HCT116 (cell line): ENCODE results near the gene PBX1.

Source experiments
- CEBPB ChIP-seq: IDR thresholded peaks from 2 replicates; pipeline ENCODE4 v1.6.1; 2012; ENCODE audit warnings: low read depth
- EZH2phosphoT487 ChIP-seq: fragments of 200-600 bp; IDR thresholded peaks from 2 replicates; pipeline ENCODE4 v1.6.1; 2018; ENCODE audit warnings: antibody characterized with exemption, borderline replicate concordance
- FOSL1 ChIP-seq: IDR thresholded peaks from 2 replicates; pipeline ENCODE4 v1.6.1; 2012; ENCODE audit warnings: low read depth
- POLR2A ChIP-seq: IDR thresholded peaks from 2 replicates; pipeline ENCODE4 v1.7.0; 2011; ENCODE audit warnings: borderline replicate concordance; ENCODE audit not compliant: insufficient read depth, insufficient read length; ENCODE audit errors: extremely low read depth
- POLR2AphosphoS5 ChIP-seq: IDR thresholded peaks from 2 replicates; pipeline ENCODE4 v1.6.1; 2011; ENCODE audit warnings: mild to moderate bottlenecking, low read depth, low read length, moderate library complexity
- RAD21 ChIP-seq: IDR thresholded peaks from 2 replicates; pipeline ENCODE4 v1.6.1; 2012; ENCODE audit warnings: low read depth, mild to moderate bottlenecking
- REST ChIP-seq: IDR thresholded peaks from 2 replicates; pipeline ENCODE4 v1.6.1; 2012; ENCODE audit warnings: low read depth
- SIN3A ChIP-seq: IDR thresholded peaks from 2 replicates; pipeline ENCODE4 v1.6.1; 2012; ENCODE audit warnings: low read depth
- SRF ChIP-seq: IDR thresholded peaks from 2 replicates; pipeline ENCODE4 v1.6.1; 2012; ENCODE audit warnings: low read depth
- YY1 ChIP-seq: IDR thresholded peaks from 2 replicates; pipeline ENCODE4 v1.6.1; 2011; ENCODE audit warnings: low read length, low read depth, moderate library complexity, mild to moderate bottlenecking; ENCODE audit not compliant: insufficient replicate concordance; ENCODE audit errors: extremely low read depth
- ZFX ChIP-seq: fragments of 450-650 bp; IDR thresholded peaks from 2 replicates; pipeline ENCODE4 v1.6.1; 2017
- TF ChIP-seq, protein P1 (sequence below), 3 experiments: fragments of 200-600 bp in 1 of 3; sonication (generic) in 1 of 3; IDR thresholded peaks in 2 of 3; conservative IDR thresholded peaks in 1 of 3; 2 replicates each; pipeline ENCODE4 v1.5.1; 2012 to 2017; ENCODE audit warnings: low read depth in 2 of 3, low read length in 2 of 3, antibody characterized with exemption in 1 of 3, borderline replicate concordance in 1 of 3, control low read depth in 1 of 3, mild to moderate bottlenecking in 1 of 3, mixed read lengths in 1 of 3, mixed run types in 1 of 3, moderate library complexity in 1 of 3; ENCODE audit not compliant: insufficient read depth in 1 of 3
- TF ChIP-seq, protein P2 (sequence below): IDR thresholded peaks from 2 replicates; pipeline ENCODE4 v1.6.1; 2011; ENCODE audit warnings: mild to moderate bottlenecking, low read length, moderate library complexity; ENCODE audit not compliant: insufficient replicate concordance; ENCODE audit errors: extremely low read depth
- TF ChIP-seq, protein P3 (sequence below): IDR thresholded peaks from 2 replicates; pipeline ENCODE4 v1.6.1; 2012

- TF ChIP-seq, protein P1, sequence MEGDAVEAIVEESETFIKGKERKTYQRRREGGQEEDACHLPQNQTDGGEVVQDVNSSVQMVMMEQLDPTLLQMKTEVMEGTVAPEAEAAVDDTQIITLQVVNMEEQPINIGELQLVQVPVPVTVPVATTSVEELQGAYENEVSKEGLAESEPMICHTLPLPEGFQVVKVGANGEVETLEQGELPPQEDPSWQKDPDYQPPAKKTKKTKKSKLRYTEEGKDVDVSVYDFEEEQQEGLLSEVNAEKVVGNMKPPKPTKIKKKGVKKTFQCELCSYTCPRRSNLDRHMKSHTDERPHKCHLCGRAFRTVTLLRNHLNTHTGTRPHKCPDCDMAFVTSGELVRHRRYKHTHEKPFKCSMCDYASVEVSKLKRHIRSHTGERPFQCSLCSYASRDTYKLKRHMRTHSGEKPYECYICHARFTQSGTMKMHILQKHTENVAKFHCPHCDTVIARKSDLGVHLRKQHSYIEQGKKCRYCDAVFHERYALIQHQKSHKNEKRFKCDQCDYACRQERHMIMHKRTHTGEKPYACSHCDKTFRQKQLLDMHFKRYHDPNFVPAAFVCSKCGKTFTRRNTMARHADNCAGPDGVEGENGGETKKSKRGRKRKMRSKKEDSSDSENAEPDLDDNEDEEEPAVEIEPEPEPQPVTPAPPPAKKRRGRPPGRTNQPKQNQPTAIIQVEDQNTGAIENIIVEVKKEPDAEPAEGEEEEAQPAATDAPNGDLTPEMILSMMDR (IDR thresholded peaks at IDR 0.05 in 2 of 3, conservative IDR thresholded peaks at IDR 0.05 in 1 of 3; ENCODE audit: borderline replicate concordance in 1 of 3, insufficient read depth in 1 of 3, low read depth in 2 of 3, low read length in 2 of 3): peak; percentile 69 to 82 (median 72); a peak in 5 of 6 replicates
- TF ChIP-seq SIN3A (no peak), POLR2A (no peak), FOSL1 (no peak), RAD21 (peak; percentile 92), REST (no peak), EZH2phosphoT487 (no peak), YY1 (peak; percentile 25), SRF (no peak), CEBPB (no peak), POLR2AphosphoS5 (no peak), ZFX (no peak)
- TF ChIP-seq, protein P2, sequence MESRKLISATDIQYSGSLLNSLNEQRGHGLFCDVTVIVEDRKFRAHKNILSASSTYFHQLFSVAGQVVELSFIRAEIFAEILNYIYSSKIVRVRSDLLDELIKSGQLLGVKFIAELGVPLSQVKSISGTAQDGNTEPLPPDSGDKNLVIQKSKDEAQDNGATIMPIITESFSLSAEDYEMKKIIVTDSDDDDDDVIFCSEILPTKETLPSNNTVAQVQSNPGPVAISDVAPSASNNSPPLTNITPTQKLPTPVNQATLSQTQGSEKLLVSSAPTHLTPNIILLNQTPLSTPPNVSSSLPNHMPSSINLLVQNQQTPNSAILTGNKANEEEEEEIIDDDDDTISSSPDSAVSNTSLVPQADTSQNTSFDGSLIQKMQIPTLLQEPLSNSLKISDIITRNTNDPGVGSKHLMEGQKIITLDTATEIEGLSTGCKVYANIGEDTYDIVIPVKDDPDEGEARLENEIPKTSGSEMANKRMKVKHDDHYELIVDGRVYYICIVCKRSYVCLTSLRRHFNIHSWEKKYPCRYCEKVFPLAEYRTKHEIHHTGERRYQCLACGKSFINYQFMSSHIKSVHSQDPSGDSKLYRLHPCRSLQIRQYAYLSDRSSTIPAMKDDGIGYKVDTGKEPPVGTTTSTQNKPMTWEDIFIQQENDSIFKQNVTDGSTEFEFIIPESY: no peak
- TF ChIP-seq, protein P3, sequence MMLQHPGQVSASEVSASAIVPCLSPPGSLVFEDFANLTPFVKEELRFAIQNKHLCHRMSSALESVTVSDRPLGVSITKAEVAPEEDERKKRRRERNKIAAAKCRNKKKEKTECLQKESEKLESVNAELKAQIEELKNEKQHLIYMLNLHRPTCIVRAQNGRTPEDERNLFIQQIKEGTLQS: no peak
These were observed 58.6 kb downstream of the PBX1 start for GRCh38 chr1:164617377-164618201.
